PC-9 (cell line): Measurements from ENCODE around the gene SEMA6B.

Experiments
- CTCF ChIP-seq: fragments of 200-600 bp; sonication (generic); conservative IDR thresholded peaks from 2 replicates; pipeline ENCODE4 v1.6.1; 2017; ENCODE audit warnings: mixed run types, antibody characterized with exemption, mild to moderate bottlenecking, moderate library complexity
- EZH2 ChIP-seq: fragments of 200-600 bp; sonication (generic); IDR thresholded peaks from 2 replicates; pipeline ENCODE4 v1.8.0; 2017; ENCODE audit warnings: antibody characterized with exemption, low read depth

- no peak for TF ChIP-seq EZH2
- no peak for TF ChIP-seq CTCF
These were observed 16.3 kb downstream of the SEMA6B start for GRCh38 chr19:4542896-4543841.
